OCI-LY7 (cell line): ENCODE data around the gene WDR5. TPM values are rescaled to one million over a fixed set of nuclear protein-coding genes. Genes with fewer than 3 reads are reported as not detected.
"Not testable (repeated sequence)": the region's sequence is repeated elsewhere in the genome, so short reads cannot be mapped to it uniquely, and the experiment has no call there.

Experiments used
- BruUV-seq: library from RNA; stranded (reverse); fragments of 400-500 nt; replicated peaks from 2 replicates; lab custom pipeline; 2021; lab: Mats Ljungman, UMichigan
- CTCF ChIA-PET: fragments of 300-600 bp; sonication (Branson Sonifier 250); formaldehyde crosslinking; loops from one replicate; lab custom pipeline; 2022; ENCODE audit warnings: antibody characterized with exemption; ENCODE audit not compliant: unreplicated experiment; lab: Charles Lee
- POLR2A ChIA-PET: fragments of 300-600 bp; sonication (Branson Sonifier 250); formaldehyde crosslinking; loops from one replicate; lab custom pipeline; 2022; ENCODE audit warnings: antibody characterized with exemption; lab: Charles Lee
- DNase-seq: peaks from one replicate; pipeline ENCODE4 v3.0.0-alpha.2; 2015; ENCODE audit warnings: low spot score
- H2AFZ ChIP-seq: fragments of 200-600 bp; sonication (generic), shearing (Covaris generic); 2 replicates; pipeline ENCODE4 v1.6.1; 2014; ENCODE audit warnings: mild to moderate bottlenecking, antibody characterized with exemption, low read length, moderate library complexity
- H3K27ac ChIP-seq: fragments of 200-600 bp; sonication (generic); 2 replicates; pipeline ENCODE4 v1.5.1; 2014; ENCODE audit warnings: mixed run types, low read depth, mild to moderate bottlenecking, moderate library complexity, low read length, inconsistent platforms; ENCODE audit not compliant: poor library complexity, severe bottlenecking
- H3K36me3 ChIP-seq: fragments of 200-600 bp; sonication (generic); 2 replicates; pipeline ENCODE4 v1.6.1; 2014; ENCODE audit warnings: mild to moderate bottlenecking, antibody characterized with exemption, low read length, moderate library complexity, mixed read lengths; ENCODE audit not compliant: insufficient read depth
- H3K4me1 ChIP-seq: fragments of 200-600 bp; sonication (generic); 2 replicates; pipeline ENCODE4 v1.5.1; 2014; ENCODE audit warnings: mild to moderate bottlenecking, low read length; ENCODE audit not compliant: insufficient read depth, poor library complexity, severe bottlenecking
- H3K4me2 ChIP-seq: fragments of 200-600 bp; sonication (generic); 2 replicates; pipeline ENCODE4 v1.6.1; 2014; ENCODE audit warnings: mild to moderate bottlenecking, low read length
- H3K4me3 ChIP-seq: fragments of 200-600 bp; sonication (generic); 2 replicates; pipeline ENCODE4 v1.5.1; 2014; ENCODE audit warnings: mild to moderate bottlenecking, low read depth, low read length; ENCODE audit not compliant: poor library complexity, severe bottlenecking
- H3K79me2 ChIP-seq: fragments of 200-600 bp; sonication (generic); 2 replicates; pipeline ENCODE4 v1.6.1; 2016; ENCODE audit warnings: low read depth, mild to moderate bottlenecking, low read length, moderate library complexity, mixed read lengths; ENCODE audit not compliant: insufficient read depth
- H3K9me2 ChIP-seq: fragments of 200-600 bp; sonication (generic); 2 replicates; pipeline ENCODE4 v1.6.1; 2016; ENCODE audit warnings: mild to moderate bottlenecking, low read length, mixed read lengths; ENCODE audit not compliant: insufficient read depth
- H3K9me3 ChIP-seq: fragments of 200-600 bp; sonication (generic); 2 replicates; pipeline ENCODE4 v1.6.1; 2014; ENCODE audit warnings: mild to moderate bottlenecking, mixed run types, low read length, mixed read lengths
- H4K20me1 ChIP-seq: fragments of 200-600 bp; sonication (generic); 2 replicates; pipeline ENCODE4 v1.6.1; 2014; ENCODE audit warnings: mild to moderate bottlenecking, antibody characterized with exemption, low read length, moderate library complexity, mixed read lengths; ENCODE audit not compliant: insufficient read depth
- EZH2phosphoT487 ChIP-seq: fragments of 200-600 bp; sonication (generic); IDR thresholded peaks from 2 replicates; pipeline ENCODE4 v1.6.1; 2018; ENCODE audit warnings: low read depth, borderline replicate concordance, mild to moderate bottlenecking, mixed run types, antibody characterized with exemption, low read length, moderate library complexity, mixed read lengths
- intact Hi-C: fragments of 100-400 bp; cut with micrococcal nuclease; formaldehyde crosslinking; loops from one replicate; pipeline ENCODE4 v1.10.0; 2022; ENCODE audit not compliant: unreplicated experiment
- total RNA-seq, 2 experiments: library from RNA; depleted of rRNA in 1 of 2; stranded (reverse); fragments of >200 nt in 1 of 2; shearing (Covaris generic) in 1 of 2; gene quantifications; 2 replicates each; pipeline ENCODE4 v1.2.3, GENCODE V29; 2014 to 2022
- TF ChIP-seq, protein P1 (sequence below): fragments of 200-600 bp; sonication (generic); conservative IDR thresholded peaks from 2 replicates; pipeline ENCODE4 v1.5.1; 2014; ENCODE audit warnings: mild to moderate bottlenecking, antibody characterized with exemption, low read length, moderate library complexity, mixed read lengths

The WDR5 gene
- total RNA-seq, 2 experiments from 2014 or later = 32.5 to 44.6 TPM

DNA sequence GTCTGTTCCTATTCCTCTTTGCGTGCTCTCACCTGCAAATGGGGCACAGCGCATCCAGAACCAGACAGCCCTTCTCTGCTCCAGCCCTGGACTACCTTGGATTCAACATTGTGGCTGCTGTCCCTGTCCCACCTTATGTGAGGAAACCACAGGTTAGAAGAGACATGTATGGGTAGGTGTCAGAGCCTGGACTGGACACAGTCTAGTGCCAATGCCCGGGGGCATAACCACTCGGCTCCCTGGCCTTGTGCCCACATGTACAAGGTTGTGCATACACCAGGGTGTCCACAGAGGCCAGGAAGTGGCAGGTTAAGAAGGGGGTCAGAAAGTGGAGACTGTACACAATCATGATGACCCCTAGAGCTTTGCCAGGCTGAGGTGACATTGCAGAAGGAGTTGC lies 45.9 kb upstream of the WDR5 start:
- TF ChIP-seq, protein P1, sequence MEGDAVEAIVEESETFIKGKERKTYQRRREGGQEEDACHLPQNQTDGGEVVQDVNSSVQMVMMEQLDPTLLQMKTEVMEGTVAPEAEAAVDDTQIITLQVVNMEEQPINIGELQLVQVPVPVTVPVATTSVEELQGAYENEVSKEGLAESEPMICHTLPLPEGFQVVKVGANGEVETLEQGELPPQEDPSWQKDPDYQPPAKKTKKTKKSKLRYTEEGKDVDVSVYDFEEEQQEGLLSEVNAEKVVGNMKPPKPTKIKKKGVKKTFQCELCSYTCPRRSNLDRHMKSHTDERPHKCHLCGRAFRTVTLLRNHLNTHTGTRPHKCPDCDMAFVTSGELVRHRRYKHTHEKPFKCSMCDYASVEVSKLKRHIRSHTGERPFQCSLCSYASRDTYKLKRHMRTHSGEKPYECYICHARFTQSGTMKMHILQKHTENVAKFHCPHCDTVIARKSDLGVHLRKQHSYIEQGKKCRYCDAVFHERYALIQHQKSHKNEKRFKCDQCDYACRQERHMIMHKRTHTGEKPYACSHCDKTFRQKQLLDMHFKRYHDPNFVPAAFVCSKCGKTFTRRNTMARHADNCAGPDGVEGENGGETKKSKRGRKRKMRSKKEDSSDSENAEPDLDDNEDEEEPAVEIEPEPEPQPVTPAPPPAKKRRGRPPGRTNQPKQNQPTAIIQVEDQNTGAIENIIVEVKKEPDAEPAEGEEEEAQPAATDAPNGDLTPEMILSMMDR = no peak
- TF ChIP-seq EZH2phosphoT487 = no peak
- ChIA-PET POLR2A (no interaction called here), CTCF (no interaction called here)
- Histone ChIP-seq H3K9me2 (no peaks in the 10 kb centered on the region), H3K79me2 (no peaks in the 10 kb centered on the region), H4K20me1 (no peaks in the 10 kb centered on the region), H3K4me2 (no peak overlapping the region), H3K4me1 (no peaks in the 10 kb centered on the region), H3K4me3 (no peak overlapping the region), H2AFZ (no peak overlapping the region), H3K36me3 (no peaks in the 10 kb centered on the region), H3K27ac (no peak overlapping the region), H3K9me3 (no peaks in the 10 kb centered on the region)
- no TSS peak for BruUV-seq
- intact Hi-C loops = no loop called here
- DNase-seq = no peak

DNA sequence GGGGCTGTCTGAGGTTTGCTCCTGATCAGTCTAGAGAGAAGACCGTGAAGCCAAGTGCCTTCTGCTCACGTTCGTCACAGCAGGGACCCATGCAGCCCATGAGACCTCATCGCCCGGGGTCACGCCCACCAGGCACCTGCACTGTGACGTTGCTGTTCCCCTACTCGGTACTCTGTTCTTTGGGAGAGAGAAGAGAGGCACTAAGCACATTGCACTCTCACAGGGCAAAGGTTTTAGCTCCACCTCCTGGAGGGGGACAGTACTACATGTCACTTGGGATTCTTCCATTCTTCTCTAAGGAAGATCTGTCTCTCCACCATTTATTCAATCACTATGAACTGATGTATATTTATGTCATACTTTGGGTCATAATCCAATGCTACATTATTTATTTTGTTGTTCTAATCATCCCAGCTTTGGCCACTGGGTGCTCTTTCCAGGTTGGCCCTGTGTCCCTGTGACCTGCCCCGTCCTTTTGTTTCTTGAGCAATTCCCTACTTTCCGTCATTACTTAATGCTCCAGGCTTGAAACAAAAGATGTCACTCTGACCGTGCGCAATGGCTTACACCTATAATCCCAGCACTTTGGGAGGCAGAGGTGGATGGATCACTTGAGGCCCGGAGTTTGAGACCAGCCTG lies 36.6 kb upstream of the WDR5 start:
- ChIA-PET POLR2A (no interaction called here), CTCF (interaction anchor here (0.7 kb wide), 1 partner anchor 305 kb away, joined by 3 read pairs; no protein-coding TSS in a partner anchor)
- H3K27ac ChIP-seq = no peak overlapping the region
- no peak overlapping the region for H2AFZ ChIP-seq
- no peaks in the 10 kb centered on the region for H3K9me2 ChIP-seq
- H3K4me3 ChIP-seq = no peak overlapping the region
- no TSS peak for BruUV-seq
- H3K4me2 ChIP-seq = no peak overlapping the region
- no peaks in the 10 kb centered on the region for H3K36me3 ChIP-seq
- no peak for TF ChIP-seq EZH2phosphoT487
- TF ChIP-seq, protein P1 = peak; percentile 88
- intact Hi-C loops = no loop called here
- no peaks in the 10 kb centered on the region for H3K9me3 ChIP-seq
- H3K4me1 ChIP-seq = no peaks in the 10 kb centered on the region
- peak; percentile 67 for DNase-seq
- H4K20me1 ChIP-seq = no peaks in the 10 kb centered on the region
- no peaks in the 10 kb centered on the region for H3K79me2 ChIP-seq

DNA sequence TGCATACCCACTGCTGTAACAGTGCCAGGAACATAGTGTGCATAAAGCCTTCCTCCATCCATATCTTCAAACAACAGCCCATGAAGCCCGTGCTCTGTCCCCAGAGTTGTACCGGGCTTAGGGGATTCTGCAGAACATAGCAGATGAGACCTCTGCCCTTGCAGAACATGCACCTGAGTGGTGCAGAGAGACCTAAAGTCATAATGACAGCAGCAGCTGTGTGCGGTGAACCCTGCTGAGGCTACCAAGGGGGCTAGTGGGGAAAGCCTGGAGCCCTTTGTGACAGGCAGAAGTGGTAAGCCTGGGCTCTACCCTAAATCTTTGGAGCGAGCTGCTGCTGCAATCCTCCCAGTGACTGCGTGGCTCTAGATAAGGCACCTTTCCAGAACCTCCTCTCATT lies 35.8 kb upstream of the WDR5 start:
- POLR2A ChIA-PET = no interaction called here
- Histone ChIP-seq H3K4me2 (no peak overlapping the region), H3K79me2 (no peaks in the 10 kb centered on the region), H3K36me3 (no peaks in the 10 kb centered on the region), H4K20me1 (no peaks in the 10 kb centered on the region), H3K4me1 (no peaks in the 10 kb centered on the region), H3K27ac (no peak overlapping the region), H3K4me3 (no peak overlapping the region), H2AFZ (no peak overlapping the region), H3K9me2 (no peaks in the 10 kb centered on the region), H3K9me3 (no peaks in the 10 kb centered on the region)
- peak; percentile 17 for DNase-seq
- no TSS peak for BruUV-seq
- CTCF ChIA-PET = no interaction called here
- TF ChIP-seq, protein P1 = no peak
- TF ChIP-seq EZH2phosphoT487 = no peak
- intact Hi-C loops = no loop called here

DNA sequence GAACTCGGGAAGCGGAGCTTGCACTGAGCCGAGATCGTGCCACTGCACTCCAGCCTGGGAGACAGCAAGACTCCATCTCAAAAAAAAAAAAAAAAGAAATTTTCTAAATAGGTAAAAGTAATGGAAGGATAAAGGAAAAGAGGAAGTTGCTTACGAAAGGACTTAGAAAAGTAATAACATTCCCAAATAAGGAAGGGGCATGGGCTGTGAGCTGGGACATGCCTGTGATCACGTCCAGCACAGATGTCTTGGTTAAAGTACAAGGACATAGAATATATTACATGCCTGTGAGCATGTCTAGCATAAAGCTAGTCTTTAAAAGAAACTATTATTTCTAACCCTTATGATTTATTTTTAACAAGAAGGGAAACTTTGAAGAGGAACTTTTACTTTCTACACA lies 34.7 kb upstream of the WDR5 start:
- CTCF ChIA-PET, H3K27ac ChIP-seq, H3K36me3 ChIP-seq, intact Hi-C loops, H3K4me2 ChIP-seq, H3K79me2 ChIP-seq, H3K9me2 ChIP-seq, H4K20me1 ChIP-seq, H3K4me3 ChIP-seq, POLR2A ChIA-PET, DNase-seq, H3K4me1 ChIP-seq, BruUV-seq, H2AFZ ChIP-seq, H3K9me3 ChIP-seq: not testable (repeated sequence)
